ENCODE results near the gene TMEM163.

The TMEM163 gene

GRCh38 chr2:134436706-134437105 lies 282.1 kb downstream of the TMEM163 start:
- DNase-seq (ENCODE audit: low read depth, low spot score): no peak

- no peak for DNase-seq (ENCODE audit: low read depth, low spot score)
Observed at GRCh38 chr2:134435936-134436335, 282.9 kb downstream of the TMEM163 start.

- no peak for DNase-seq (ENCODE audit: low read depth, low spot score)
Observed at GRCh38 chr2:134435505-134435904, 283.3 kb downstream of the TMEM163 start.

GRCh38 chr2:134433979-134434378 lies 284.8 kb downstream of the TMEM163 start:
- no peak for DNase-seq (ENCODE audit: low read depth, low spot score)

GRCh38 chr2:134433469-134433868 lies 285.3 kb downstream of the TMEM163 start:
- no peak for DNase-seq (ENCODE audit: low read depth, low spot score)

- no peak for DNase-seq (ENCODE audit: low read depth, low spot score)
Observed at GRCh38 chr2:134432435-134432883, 286.3 kb downstream of the TMEM163 start.

GRCh38 chr2:134431838-134432434 lies 286.9 kb downstream of the TMEM163 start:
- no peak for DNase-seq (ENCODE audit: low read depth, low spot score)

GRCh38 chr2:134429886-134430285 lies 288.9 kb downstream of the TMEM163 start:
- DNase-seq (ENCODE audit: low read depth, low spot score): no peak

GRCh38 chr2:134426721-134427120 lies 292.1 kb downstream of the TMEM163 start:
- DNase-seq (ENCODE audit: low read depth, low spot score): no peak

GRCh38 chr2:134425724-134426496 lies 292.9 kb downstream of the TMEM163 start:
- no peak for DNase-seq (ENCODE audit: low read depth, low spot score)

GRCh38 chr2:134421556-134422328 lies 297.1 kb downstream of the TMEM163 start:
- no peak for DNase-seq (ENCODE audit: low read depth, low spot score)

- DNase-seq (ENCODE audit: low read depth, low spot score): no peak
Observed at GRCh38 chr2:134420920-134421319, 297.9 kb downstream of the TMEM163 start.

GRCh38 chr2:134420259-134420658 lies 298.5 kb downstream of the TMEM163 start:
- DNase-seq (ENCODE audit: low read depth, low spot score): no peak

GRCh38 chr2:134417968-134418582 lies 300.7 kb downstream of the TMEM163 start:
- no peak for DNase-seq (ENCODE audit: low read depth, low spot score)

- DNase-seq (ENCODE audit: low read depth, low spot score): no peak
Observed at GRCh38 chr2:134416637-134417036, 302.2 kb downstream of the TMEM163 start.

GRCh38 chr2:134416018-134416417 lies 302.8 kb downstream of the TMEM163 start:
- DNase-seq (ENCODE audit: low read depth, low spot score): no peak

GRCh38 chr2:134413912-134414311 lies 304.9 kb downstream of the TMEM163 start:
- no peak for DNase-seq (ENCODE audit: low read depth, low spot score)

GRCh38 chr2:134413430-134413829 lies 305.4 kb downstream of the TMEM163 start:
- DNase-seq (ENCODE audit: low read depth, low spot score): no peak

- no peak for DNase-seq (ENCODE audit: low read depth, low spot score)
Observed at GRCh38 chr2:134412639-134412999, 306.2 kb downstream of the TMEM163 start.

GRCh38 chr2:134411828-134412638 lies 306.8 kb downstream of the TMEM163 start:
- DNase-seq (ENCODE audit: low read depth, low spot score): peak; percentile 36

- DNase-seq (ENCODE audit: low read depth, low spot score): no peak
Observed at GRCh38 chr2:134411279-134411827, 307.4 kb downstream of the TMEM163 start.
